Measurements from ENCODE around the gene DGCR8.
A peak's percentile ranks its signal among the peaks of the same experiment; 100 is the strongest.

Gene DGCR8

GRCh38 chr22:20079745-20080444 lies at the start of gene DGCR8:
Gene DGCR8 (plus strand): TSS chr22:20080241. CDS start chr22:20085964, 5,723 bp downstream.
- peak; percentile 93 to 97 for DNase-seq (ENCODE audit: low read depth in 2 of 2)
- no peak for TF ChIP-seq CTCF (IDR thresholded peaks at IDR 0.05; ENCODE audit: low read depth, low read length)
- H3K4me3 ChIP-seq (replicated peaks in 1 of 2; ENCODE audit: low read depth in 2 of 2, low read length in 2 of 2), result peak within 1 kb of the TSS; percentile 73 to 80

GRCh38 chr22:20031732-20032406 lies 48.2 kb upstream of the DGCR8 start:
- no peak for TF ChIP-seq CTCF (IDR thresholded peaks at IDR 0.05; ENCODE audit: low read depth, low read length)
- no peak overlapping the region for H3K4me3 ChIP-seq (replicated peaks in 1 of 2; ENCODE audit: low read depth in 2 of 2, low read length in 2 of 2)
- DNase-seq (ENCODE audit: low read depth in 2 of 2), result no peak

- TF ChIP-seq CTCF (IDR thresholded peaks at IDR 0.05; ENCODE audit: low read depth, low read length), result no peak
- H3K4me3 ChIP-seq (replicated peaks in 1 of 2; ENCODE audit: low read depth in 2 of 2, low read length in 2 of 2), result no peak overlapping the region
- no peak for DNase-seq (ENCODE audit: low read depth in 2 of 2)
These were observed 47.5 kb upstream of the DGCR8 start for GRCh38 chr22:20032407-20032991.

- H3K4me3 ChIP-seq (replicated peaks in 1 of 2; ENCODE audit: low read depth in 2 of 2, low read length in 2 of 2), result no peak overlapping the region
- no peak for TF ChIP-seq CTCF (IDR thresholded peaks at IDR 0.05; ENCODE audit: low read depth, low read length)
- peak in 1 of 2 donors; percentile 33 for DNase-seq (ENCODE audit: low read depth in 2 of 2)
These were observed 46.9 kb upstream of the DGCR8 start for GRCh38 chr22:20033045-20033706.

- TF ChIP-seq CTCF (IDR thresholded peaks at IDR 0.05; ENCODE audit: low read depth, low read length), result no peak
- peak in 1 of 2 donors; percentile 28 for DNase-seq (ENCODE audit: low read depth in 2 of 2)
- no peak overlapping the region for H3K4me3 ChIP-seq (replicated peaks in 1 of 2; ENCODE audit: low read depth in 2 of 2, low read length in 2 of 2)
These were observed 45.9 kb upstream of the DGCR8 start for GRCh38 chr22:20034143-20034542.

- TF ChIP-seq CTCF (IDR thresholded peaks at IDR 0.05; ENCODE audit: low read depth, low read length), result no peak
- no peak for DNase-seq (ENCODE audit: low read depth in 2 of 2)
- no peak overlapping the region for H3K4me3 ChIP-seq (replicated peaks in 1 of 2; ENCODE audit: low read depth in 2 of 2, low read length in 2 of 2)
These were observed 44.5 kb upstream of the DGCR8 start for GRCh38 chr22:20035375-20036083.
